K562 (cell line): ENCODE measurements around the gene UBE2H. TPM values are rescaled to one million over a fixed set of nuclear protein-coding genes. Genes with fewer than 3 reads are reported as not detected.

Experiments used
- ATAC-seq: fragments of 200-7000 bp; cut with Tn5 transposase; 3 replicates; pipeline ENCODE4 v1.9.1; 2020; ENCODE audit warnings: moderate library complexity
- BruUV-seq: library from RNA; stranded (reverse); fragments of 400-500 nt; replicated peaks from 2 replicates; lab custom pipeline; 2021; lab: Mats Ljungman, UMichigan
- CTCF ChIA-PET: fragments of 300-600 bp; formaldehyde crosslinking; extraction: SDS; loops from one replicate; lab custom pipeline; 2021; ENCODE audit warnings: low intra/inter-chr PET ratio; lab: Yijun Ruan, JAX
- POLR2A ChIA-PET: fragments of 300-600, 350-650 bp; sonication (Branson Sonifier 250); formaldehyde crosslinking; extraction: SDS; loops from one replicate; lab custom pipeline; 2021; ENCODE audit warnings: antibody characterized with exemption, inconsistent platforms; lab: Yijun Ruan, JAX
- DNase-seq, 4 experiments: peaks; one replicate each; pipeline versions ENCODE4 v3.0.0 to v3.0.0-alpha.2; 2011 to 2018; ENCODE audit warnings: low spot score in 3 of 4, mixed read lengths in 3 of 4; ENCODE audit errors: extremely low read depth in 1 of 4
- FAIRE-seq: peaks from 2 replicates; lab custom pipeline; 2011; peaks lifted over from hg19 to GRCh38; lab: Jason Lieb, UNC
- H2AFZ ChIP-seq: 2 replicates; pipeline ENCODE4 v1.6.0; 2011; ENCODE audit warnings: low read depth, low read length, control low read depth, inconsistent platforms
- H3K27ac ChIP-seq: fragments of 200-600 bp; 3 replicates; pipeline ENCODE4 v1.8.0; 2011; ENCODE audit warnings: low read depth, mild to moderate bottlenecking, control low read depth, inconsistent platforms, low read length, moderate library complexity, mixed read lengths; ENCODE audit errors: extremely low read depth
- H3K27me3 ChIP-seq, 2 experiments: fragments of 300-600 bp in 1 of 2; 2 replicates in 1 of 2; 3 replicates in 1 of 2; pipeline versions ENCODE4 v1.6.0 to v1.8.0; 2011; ENCODE audit warnings: inconsistent platforms in 2 of 2, low read length in 2 of 2, mild to moderate bottlenecking in 1 of 2, mixed read lengths in 1 of 2, moderate library complexity in 1 of 2; ENCODE audit not compliant: control insufficient read depth in 2 of 2, insufficient read depth in 2 of 2
- H3K36me3 ChIP-seq: fragments of 300-600 bp; 3 replicates; pipeline ENCODE4 v1.8.0; 2011; ENCODE audit warnings: mild to moderate bottlenecking, low read length, inconsistent platforms; ENCODE audit not compliant: control insufficient read depth, insufficient read depth
- H3K4me1 ChIP-seq, 2 experiments: fragments of 200-600 bp in 1 of 2; replicated peaks in 1 of 2; 2 replicates in 1 of 2; 3 replicates in 1 of 2; pipeline versions ENCODE4 v1.5.1 to v1.8.0; 2011; ENCODE audit warnings: inconsistent platforms in 2 of 2, low read length in 2 of 2, mild to moderate bottlenecking in 1 of 2, mixed read lengths in 1 of 2, moderate library complexity in 1 of 2; ENCODE audit not compliant: control insufficient read depth in 2 of 2, insufficient read depth in 2 of 2
- H3K4me2 ChIP-seq: 2 replicates; pipeline ENCODE4 v1.6.1; 2011; ENCODE audit warnings: low read length, control low read depth, inconsistent platforms, mixed read lengths; ENCODE audit not compliant: insufficient read depth
- H3K4me3 ChIP-seq: fragments of 200-600 bp; sonication (generic), shearing (Covaris generic); 2 replicates; pipeline ENCODE4 v1.5.1; 2016; ENCODE audit warnings: control low read depth, inconsistent platforms
- H3K79me2 ChIP-seq: fragments of 200-600 bp; 3 replicates; pipeline ENCODE4 v1.8.0; 2011; ENCODE audit warnings: low read length, inconsistent platforms; ENCODE audit not compliant: control insufficient read depth, insufficient read depth
- H3K9ac ChIP-seq, 2 experiments: 2 replicates each; pipeline versions ENCODE4 v1.6.0 to v1.6.1; 2011; ENCODE audit warnings: low read depth in 2 of 2, low read length in 2 of 2, control low read depth in 1 of 2, inconsistent platforms in 1 of 2, mild to moderate bottlenecking in 1 of 2, mixed read lengths in 1 of 2; ENCODE audit not compliant: insufficient read depth in 1 of 2
- H3K9me1 ChIP-seq: one replicate; pipeline ENCODE4 v1.6.0; 2011; ENCODE audit warnings: inconsistent platforms, mild to moderate bottlenecking, low read length, moderate library complexity; ENCODE audit not compliant: control insufficient read depth, insufficient read depth
- H3K9me3 ChIP-seq: replicated peaks from 2 replicates; pipeline ENCODE4 v1.5.1; 2011; ENCODE audit warnings: low read depth, low read length, inconsistent platforms; ENCODE audit not compliant: control insufficient read depth, insufficient read depth
- H4K20me1 ChIP-seq: replicated peaks from 2 replicates; pipeline ENCODE4 v1.6.1; 2011; ENCODE audit warnings: low read length, inconsistent platforms, mixed read lengths; ENCODE audit not compliant: control insufficient read depth, insufficient read depth
- E2F6 ChIP-seq, 2 experiments: IDR thresholded peaks; 2 replicates each; pipeline ENCODE4 v1.6.1; 2011; ENCODE audit warnings: borderline replicate concordance in 1 of 2, control low read depth in 1 of 2, low read depth in 1 of 2, low read length in 1 of 2, mild to moderate bottlenecking in 1 of 2, mixed read lengths in 1 of 2, moderate library complexity in 1 of 2; ENCODE audit not compliant: insufficient read depth in 1 of 2, insufficient read length in 1 of 2, poor library complexity in 1 of 2, severe bottlenecking in 1 of 2; ENCODE audit errors: extremely low read depth in 1 of 2
- HDGF ChIP-seq: fragments of 450-650 bp; IDR thresholded peaks from 2 replicates; pipeline ENCODE4 v1.6.1; 2016
- KDM5B ChIP-seq: fragments of 200-600 bp; sonication (generic); IDR thresholded peaks from 2 replicates; pipeline ENCODE4 v1.6.1; 2012; ENCODE audit warnings: low read depth, mild to moderate bottlenecking, moderate library complexity, low read length, control low read depth, inconsistent platforms; ENCODE audit not compliant: insufficient replicate concordance
- KLF13 ChIP-seq: fragments of 450-650 bp; IDR thresholded peaks from 2 replicates; pipeline ENCODE4 v1.6.1; 2016; ENCODE audit warnings: missing genetic modification characterization, low read depth, mild to moderate bottlenecking, missing compliant biosample characterization, moderate library complexity, borderline replicate concordance
- WHSC1 ChIP-seq: IDR thresholded peaks from one replicate; pipeline ENCODE4 v1.6.1; 2012; ENCODE audit warnings: low read length, control low read depth, inconsistent platforms
- ZNF133 ChIP-seq: fragments of 250-450 bp; sonication (Bioruptor Pico); IDR thresholded peaks from 2 replicates; pipeline ENCODE4 v1.4.0; 2020; ENCODE audit warnings: mild to moderate bottlenecking
- WGBS: fragments of 100-300 bp; shearing (Covaris generic); methylation state at CpG from one replicate; pipeline ENCODE4 v1.1.6; 2016; ENCODE audit warnings: low coverage, mixed read lengths; ENCODE audit not compliant: insufficient coverage; ENCODE audit errors: missing lambda C conversion rate; 5-methylcytosine and 5-hydroxymethylcytosine counted together
- in situ Hi-C: fragments of 300-500 bp; cut with MboI; formaldehyde crosslinking; loops from 4 replicates; pipeline ENCODE4 v1.15.0; 2018; ENCODE audit warnings: inconsistent platforms, mixed read lengths
- intact Hi-C: fragments of 100-400 bp; cut with micrococcal nuclease; formaldehyde crosslinking; loops from 2 replicates; pipeline ENCODE4 v1.14.2; 2022
- polyA plus RNA-seq, 8 experiments: library from polyadenylated mRNA; depleted of rRNA in 4 of 8; stranded (reverse) in 5 of 8; unstranded in 3 of 8; fragments of >200 nt; fragmentation: Nextera tagmentation in 2 of 8; fragmentation: Illumina TruSeq in 1 of 8; extraction: Ambion mirVana in 2 of 8; extraction: Trizol in 1 of 8; gene quantifications; 2 replicates each; pipeline versions ENCODE4 v1.2.1 to v1.2.3, GENCODE V29; 2011 to 2014; ENCODE audit warnings: inconsistent platforms in 1 of 8, missing spikeins in 1 of 8
- total RNA-seq, 7 experiments: library from RNA; depleted of rRNA in 6 of 7; stranded (reverse); fragments of >200 nt in 6 of 7; fragmentation: Illumina TruSeq in 2 of 7; extraction: Trizol in 2 of 7; gene quantifications; 2 replicates each; pipeline versions ENCODE4 v1.2.1 to v1.2.3, GENCODE V29; 2011 to 2021; ENCODE audit warnings: low replicate concordance in 1 of 7

Gene UBE2H
- total and polyA plus RNA-seq, 9 of the 15 experiments (the other 6 are each of a cell fraction or from before 2014, with no cell fraction given) = 6.3 to 33.0 (median 13.3) TPM

GRCh38 chr7:129862682-129863081, 90.1 kb downstream of the UBE2H start:
- H3K9me3 ChIP-seq = no peaks in the 10 kb centered on the region
- no TSS peak for BruUV-seq
- WGBS = 24% methylated on average over 3 of the region's 3 CpGs
- DNase-seq = no peak
- no peaks in the 10 kb centered on the region for H4K20me1 ChIP-seq
- 0 out of 2 replicates have a peak overlapping the region, but pooled peaks have one; percentile 0 for H2AFZ ChIP-seq
- no peaks in the 10 kb centered on the region for H3K36me3 ChIP-seq
- H3K79me2 ChIP-seq = no peaks in the 10 kb centered on the region
- no peak for FAIRE-seq
- ChIA-PET POLR2A (interaction anchor here (1.1 to 2.9 kb wide), 3 partner anchors 9 to 32 kb away, joined by 3 to 7 read pairs (median 5); no protein-coding TSS in a partner anchor), CTCF (no interaction called here)
- H3K9ac ChIP-seq = no peak overlapping the region
- in situ Hi-C loops (no loop called here), intact Hi-C loops (no loop called here)
- no peak overlapping the region for H3K27ac ChIP-seq
- H3K4me3 ChIP-seq = no peak overlapping the region
- ATAC-seq = peak; percentile 4; the same call in 1 of the 3 replicates
- peaks cover 2% of the 10 kb centered on the region for H3K9me1 ChIP-seq
- no peak overlapping the region for H3K4me2 ChIP-seq
- TF ChIP-seq WHSC1 (peak; percentile 11), ZNF133 (no peak), KDM5B (peak; percentile 0), HDGF (0 out of 2 replicates have a peak, but pooled peaks have one; percentile 32), KLF13 (tag) (no peak), E2F6 (IDR thresholded peaks at IDR 0.05; ENCODE audit: borderline replicate concordance in 1 of 2, extremely low read depth in 1 of 2, insufficient read depth in 1 of 2, insufficient read length in 1 of 2, low read depth in 1 of 2, low read length in 1 of 2, poor library complexity in 1 of 2, severe bottlenecking in 1 of 2) (no peak)
- peaks cover 11 to 50% of the 10 kb centered on the region in 2 experiments; a peak in 4 of 5 replicates for H3K4me1 ChIP-seq
- no peaks in the 10 kb centered on the region for H3K27me3 ChIP-seq
